ENCODE data around the gene ZNF157. TPM values are rescaled to one million over a fixed set of nuclear protein-coding genes. Genes with fewer than 3 reads are reported as not detected.

ZNF157 gene
- total RNA-seq (2022; extraction: Qiagen RNA extraction; ENCODE audit: low read depth) = 0.05 TPM in 1 of 5 replicates, not detected in the others

DNA sequence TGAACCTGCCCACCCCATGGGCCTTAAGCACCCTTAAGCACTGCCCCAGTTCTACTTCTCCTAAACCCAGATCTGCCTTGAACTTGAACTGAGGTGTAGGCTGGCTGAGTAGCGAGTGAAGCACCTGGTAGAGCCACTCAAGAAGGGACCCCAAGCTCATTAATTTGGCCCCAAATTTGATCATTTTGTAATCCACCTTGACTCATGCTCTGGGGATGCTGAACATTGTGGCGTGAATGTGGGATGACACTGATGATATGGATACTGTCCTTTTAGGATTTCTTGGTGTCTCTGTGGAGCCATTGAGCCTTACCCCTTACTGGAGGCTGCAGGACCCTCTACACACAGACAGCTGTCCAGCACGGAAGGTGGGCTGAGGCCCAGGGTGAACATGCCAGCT is at the start of gene ZNF157:
Gene ZNF157 (plus strand): TSS at position 301 of the 400 bp plus-strand sequence. CDS start 91 bp downstream, at position 392.

Other genes starting within 250 kb of the ZNF157 start
- gene NDUFB11, start 225.9 kb upstream of the ZNF157 start, total RNA-seq (2022; extraction: Qiagen RNA extraction; ENCODE audit: low read depth) = 130 to 177 TPM (median 174 TPM) in 5 replicates
- gene RBM10, start 225.4 kb upstream of the ZNF157 start, total RNA-seq (2022; extraction: Qiagen RNA extraction; ENCODE audit: low read depth) = 31.4 to 44.7 TPM (median 41.9 TPM) in 5 replicates
- 170 to 203 TPM (median 189 TPM) in 5 replicates for gene UBA1, start 176.7 kb upstream of the ZNF157 start, total RNA-seq (2022; extraction: Qiagen RNA extraction; ENCODE audit: low read depth)
- gene CDK16, start 151.9 kb upstream of the ZNF157 start, total RNA-seq (2022; extraction: Qiagen RNA extraction; ENCODE audit: low read depth) = 87.0 to 109 TPM (median 103 TPM) in 5 replicates
- gene USP11, start 137.6 kb upstream of the ZNF157 start, total RNA-seq (2022; extraction: Qiagen RNA extraction; ENCODE audit: low read depth) = 46.0 to 55.4 TPM (median 51.2 TPM) in 5 replicates
- 3.1 to 4.5 TPM (median 4.1 TPM) in 5 replicates for gene ZNF41, start 112.6 kb downstream of the ZNF157 start, total RNA-seq (2022; extraction: Qiagen RNA extraction; ENCODE audit: low read depth)
- 49.9 to 62.4 TPM (median 56.1 TPM) in 5 replicates for gene ARAF, start 190.6 kb downstream of the ZNF157 start, total RNA-seq (2022; extraction: Qiagen RNA extraction; ENCODE audit: low read depth)
- gene TIMP1, start 211.9 kb downstream of the ZNF157 start, total RNA-seq (2022; extraction: Qiagen RNA extraction; ENCODE audit: low read depth) = 247 to 297 TPM (median 283 TPM) in 5 replicates
- 0.08 to 0.50 TPM (median 0.30 TPM) in 5 replicates for gene SYN1, start 249.3 kb downstream of the ZNF157 start, total RNA-seq (2022; extraction: Qiagen RNA extraction; ENCODE audit: low read depth)